Neural cell (in vitro differentiated cells): ENCODE measurements around the gene CMKLR1. TPM values are rescaled to one million over a fixed set of nuclear protein-coding genes. Genes with fewer than 3 reads are reported as not detected.

Source experiments
- H2AFZ ChIP-seq: fragments of 200-600, 300-800 bp; sonication (generic), shearing (Covaris generic); 2 replicates; pipeline ENCODE4 v1.6.0; 2014; ENCODE audit warnings: low read depth, mild to moderate bottlenecking, antibody characterized with exemption, low read length, moderate library complexity
- H3F3A ChIP-seq: fragments of 200-600 bp; shearing (Covaris generic); 2 replicates; pipeline ENCODE4 v1.6.1; 2016; ENCODE audit warnings: mild to moderate bottlenecking, moderate library complexity, mixed read lengths, antibody characterized with exemption, low read length; ENCODE audit not compliant: insufficient read depth, poor library complexity, severe bottlenecking
- H3K27ac ChIP-seq: fragments of 200-600, 300-800 bp; sonication (generic), shearing (Covaris generic); 2 replicates; pipeline ENCODE4 v1.5.1; 2014; ENCODE audit warnings: mild to moderate bottlenecking, low read length, moderate library complexity
- H3K27me3 ChIP-seq: fragments of 300-800, 200-600 bp; sonication (generic), shearing (Covaris generic); 2 replicates; pipeline ENCODE4 v1.6.0; 2014; ENCODE audit warnings: mild to moderate bottlenecking, low read depth, low read length, moderate library complexity; ENCODE audit not compliant: insufficient read depth
- H3K36me3 ChIP-seq: fragments of 300-800, 200-600 bp; sonication (generic), shearing (Covaris generic); 2 replicates; pipeline ENCODE4 v1.5.1; 2014; ENCODE audit warnings: mild to moderate bottlenecking, antibody characterized with exemption, low read length, moderate library complexity; ENCODE audit not compliant: insufficient read depth
- H3K4me2 ChIP-seq: fragments of 300-800, 200-600 bp; sonication (generic), shearing (Covaris generic); 2 replicates; pipeline ENCODE4 v1.6.0; 2014; ENCODE audit warnings: mild to moderate bottlenecking, low read length
- H3K4me3 ChIP-seq: fragments of 300-800, 200-600 bp; sonication (generic), shearing (Covaris generic); 2 replicates; pipeline ENCODE4 v1.5.1; 2014; ENCODE audit warnings: mild to moderate bottlenecking, low read length, moderate library complexity
- H3K79me2 ChIP-seq: fragments of 200-600 bp; shearing (Covaris generic); replicated peaks from 2 replicates; pipeline ENCODE4 v1.6.0; 2014; ENCODE audit warnings: mild to moderate bottlenecking, low read length, moderate library complexity; ENCODE audit not compliant: insufficient read depth
- H3K9ac ChIP-seq: fragments of 300-800, 200-600 bp; sonication (generic), shearing (Covaris generic); 2 replicates; pipeline ENCODE4 v1.6.1; 2016; ENCODE audit warnings: mild to moderate bottlenecking, low read length, mixed read lengths
- H3K9me2 ChIP-seq: fragments of 200-600 bp; shearing (Covaris generic); 2 replicates; pipeline ENCODE4 v1.6.1; 2016; ENCODE audit warnings: mild to moderate bottlenecking, low read length, mixed read lengths; ENCODE audit not compliant: insufficient read depth
- H3K9me3 ChIP-seq: fragments of 200-600, 300-800 bp; sonication (generic), shearing (Covaris generic); 2 replicates; pipeline ENCODE4 v1.6.1; 2016; ENCODE audit warnings: mild to moderate bottlenecking, mixed run types, low read length, moderate library complexity, mixed read lengths
- H4K20me1 ChIP-seq: fragments of 200-600 bp; shearing (Covaris generic); 2 replicates; pipeline ENCODE4 v1.6.1; 2016; ENCODE audit warnings: mild to moderate bottlenecking, mixed run types; ENCODE audit not compliant: insufficient read depth
- CTCF ChIP-seq: fragments of 450-650 bp; IDR thresholded peaks from 2 replicates; pipeline ENCODE4 v1.5.1; 2014; ENCODE audit warnings: antibody characterized with exemption, mild to moderate bottlenecking, moderate library complexity; ENCODE audit not compliant: poor library complexity, severe bottlenecking
- EP300 ChIP-seq: fragments of 450-650 bp; conservative IDR thresholded peaks from 2 replicates; pipeline ENCODE4 v1.6.1; 2014; ENCODE audit warnings: antibody characterized with exemption, mild to moderate bottlenecking, moderate library complexity; ENCODE audit not compliant: poor library complexity, severe bottlenecking
- EZH2 ChIP-seq: fragments of 200-600, 300-800 bp; shearing (Covaris generic), sonication (generic); IDR thresholded peaks from 2 replicates; pipeline ENCODE4 v1.6.1; 2014; ENCODE audit warnings: antibody characterized with exemption, low read length, borderline replicate concordance, mild to moderate bottlenecking; ENCODE audit not compliant: insufficient read depth, poor library complexity, severe bottlenecking
- MXI1 ChIP-seq: fragments of 450-650 bp; conservative IDR thresholded peaks from 2 replicates; pipeline ENCODE4 v1.6.1; 2014; ENCODE audit warnings: antibody characterized with exemption, mild to moderate bottlenecking; ENCODE audit not compliant: poor library complexity, severe bottlenecking
- POLR2AphosphoS5 ChIP-seq: IDR thresholded peaks from 2 replicates; pipeline ENCODE4 v1.6.1; 2012
- RAD21 ChIP-seq: fragments of 450-650 bp; conservative IDR thresholded peaks from 2 replicates; pipeline ENCODE4 v1.6.1; 2014; ENCODE audit warnings: antibody characterized with exemption, mild to moderate bottlenecking, moderate library complexity
- REST ChIP-seq: IDR thresholded peaks from 2 replicates; pipeline ENCODE4 v1.6.1; 2012; ENCODE audit warnings: borderline replicate concordance
- SMC3 ChIP-seq: fragments of 450-650 bp; conservative IDR thresholded peaks from 2 replicates; pipeline ENCODE4 v1.6.1; 2014; ENCODE audit warnings: antibody characterized with exemption, mild to moderate bottlenecking, moderate library complexity; ENCODE audit not compliant: poor library complexity
- TAF1 ChIP-seq: IDR thresholded peaks from 2 replicates; pipeline ENCODE4 v1.6.1; 2012; ENCODE audit warnings: low read depth
- polyA plus RNA-seq: library from polyadenylated mRNA; depleted of rRNA; stranded (reverse); fragments of >200 nt; gene quantifications from 2 replicates; pipeline ENCODE4 v1.2.3, GENCODE V29; 2014

Gene CMKLR1
- polyA plus RNA-seq, 1 donor from 2014 or later, result 0.06 TPM

GRCh38 chr12:108361606-108362005, 22.5 kb upstream of the CMKLR1 start:
- Histone ChIP-seq H3K9me2 (no peaks in the 10 kb centered on the region), H3K4me2 (no peak overlapping the region), H2AFZ (no peak overlapping the region), H3K9me3 (no peaks in the 10 kb centered on the region), H3F3A (no peaks in the 10 kb centered on the region), H3K79me2 (no peaks in the 10 kb centered on the region), H4K20me1 (no peaks in the 10 kb centered on the region), H3K36me3 (no peaks in the 10 kb centered on the region), H3K27ac (no peak overlapping the region), H3K4me3 (no peak overlapping the region), H3K9ac (no peak overlapping the region), H3K27me3 (no peaks in the 10 kb centered on the region)
- no peak for TF ChIP-seq RAD21
- TF ChIP-seq MXI1, result no peak
- no peak for TF ChIP-seq POLR2AphosphoS5
- no peak for TF ChIP-seq EP300
- TF ChIP-seq EZH2, result no peak
- no peak for TF ChIP-seq TAF1

- H3F3A ChIP-seq, result no peaks in the 10 kb centered on the region
- no peaks in the 10 kb centered on the region for H3K27me3 ChIP-seq
- no peak overlapping the region for H3K27ac ChIP-seq
- no peaks in the 10 kb centered on the region for H3K9me3 ChIP-seq
- no peak overlapping the region for H2AFZ ChIP-seq
- no peak for TF ChIP-seq POLR2AphosphoS5
- no peak for TF ChIP-seq REST
- no peak for TF ChIP-seq RAD21
- no peak for TF ChIP-seq SMC3
- no peak for TF ChIP-seq MXI1
- TF ChIP-seq EP300, result no peak
- no peak for TF ChIP-seq TAF1
- no peak for TF ChIP-seq EZH2
- no peak for TF ChIP-seq CTCF
- H3K9me2 ChIP-seq, result no peaks in the 10 kb centered on the region
- no peaks in the 10 kb centered on the region for H4K20me1 ChIP-seq
- H3K4me3 ChIP-seq, result no peak overlapping the region
- H3K9ac ChIP-seq, result no peak overlapping the region
- H3K36me3 ChIP-seq, result no peaks in the 10 kb centered on the region
- no peak overlapping the region for H3K4me2 ChIP-seq
- H3K79me2 ChIP-seq, result no peaks in the 10 kb centered on the region
Observed at GRCh38 chr12:108360487-108360886, 21.4 kb upstream of the CMKLR1 start.

GRCh38 chr12:108360057-108360456, 20.9 kb upstream of the CMKLR1 start:
- Histone ChIP-seq H3F3A (no peaks in the 10 kb centered on the region), H3K27ac (no peak overlapping the region), H3K9ac (no peak overlapping the region), H3K79me2 (no peaks in the 10 kb centered on the region), H3K4me2 (no peak overlapping the region), H3K9me2 (no peaks in the 10 kb centered on the region), H3K4me3 (no peak overlapping the region), H4K20me1 (no peaks in the 10 kb centered on the region), H3K36me3 (no peaks in the 10 kb centered on the region), H2AFZ (no peak overlapping the region), H3K27me3 (no peaks in the 10 kb centered on the region), H3K9me3 (no peaks in the 10 kb centered on the region)
- TF ChIP-seq RAD21 (no peak), CTCF (no peak), POLR2AphosphoS5 (no peak), TAF1 (no peak)
